KBM-7 (cell line): ENCODE results near the gene TTC21A.

Experiments used
- DNase-seq: peaks from one replicate; pipeline ENCODE4 v3.0.0-alpha.2; 2015
- in situ Hi-C: fragments of 300-500 bp; cut with MboI; formaldehyde crosslinking; loops from 2 replicates; pipeline ENCODE4 v1.14.3; 2020; ENCODE audit warnings: low sequenced_read_pairs, low pct_unique_long_range_greater_than_20kb, mixed read lengths

TTC21A gene

DNA sequence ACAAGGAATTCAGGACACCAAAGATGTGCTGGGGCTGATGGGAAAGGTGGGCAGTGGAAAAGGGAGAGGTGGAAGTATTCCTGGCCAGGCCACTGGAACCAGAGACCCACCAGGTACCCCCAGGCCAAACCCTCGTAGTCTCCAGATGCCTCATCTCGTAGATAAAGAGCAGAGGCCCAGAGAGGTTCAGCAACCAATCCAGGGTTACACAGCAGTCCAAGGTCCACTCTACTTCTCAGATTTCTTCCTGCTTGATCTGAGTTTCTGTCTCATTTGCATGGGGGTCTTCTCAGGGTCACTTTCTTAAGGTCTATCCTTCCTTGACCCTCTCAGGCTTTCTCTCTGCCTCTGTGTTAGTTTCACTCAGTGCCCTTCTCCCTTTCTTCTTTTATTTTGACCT lies 5.1 kb downstream of the TTC21A start:
- in situ Hi-C loops = no loop called here
- no peak for DNase-seq

DNA sequence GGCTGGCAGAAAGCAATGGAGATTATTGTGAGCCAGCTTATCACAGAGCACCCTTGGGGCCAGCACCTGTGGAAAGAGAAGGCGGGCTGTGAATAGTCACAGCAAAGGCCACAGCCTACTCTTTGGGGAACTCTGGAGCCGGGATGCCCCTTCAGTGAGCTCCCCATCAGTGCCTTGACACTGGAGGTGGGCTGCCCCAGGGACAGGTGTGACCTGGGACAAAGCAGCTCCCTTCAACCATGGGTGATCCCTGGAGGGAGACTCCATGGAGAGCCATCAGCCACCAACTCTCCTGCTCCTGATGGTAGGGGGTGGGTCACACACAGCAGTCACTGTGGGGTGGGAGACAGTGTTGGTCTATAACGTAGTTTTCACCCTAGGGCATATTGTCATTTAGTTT lies 5.8 kb downstream of the TTC21A start:
- DNase-seq = no peak
- in situ Hi-C loops = no loop called here

DNA sequence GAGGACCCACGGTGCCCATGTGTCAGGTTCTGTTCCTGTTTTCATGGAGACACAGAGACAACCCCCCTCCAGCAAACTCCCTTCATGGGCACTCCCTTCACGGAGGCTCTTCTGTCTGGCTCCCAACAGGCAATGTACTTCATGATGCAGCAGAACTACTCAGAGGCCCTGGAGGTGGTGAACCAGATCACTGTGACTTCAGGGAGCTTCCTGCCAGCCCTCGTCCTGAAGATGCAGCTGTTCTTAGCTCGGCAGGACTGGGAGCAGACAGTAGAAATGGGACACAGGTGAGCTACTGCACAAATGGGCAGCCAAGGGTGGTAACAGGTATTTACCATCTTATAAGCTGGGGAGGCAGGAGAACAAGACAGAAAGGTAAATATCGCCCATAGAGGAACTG lies 7.0 kb downstream of the TTC21A start:
- in situ Hi-C loops = no loop called here
- DNase-seq = no peak

DNA sequence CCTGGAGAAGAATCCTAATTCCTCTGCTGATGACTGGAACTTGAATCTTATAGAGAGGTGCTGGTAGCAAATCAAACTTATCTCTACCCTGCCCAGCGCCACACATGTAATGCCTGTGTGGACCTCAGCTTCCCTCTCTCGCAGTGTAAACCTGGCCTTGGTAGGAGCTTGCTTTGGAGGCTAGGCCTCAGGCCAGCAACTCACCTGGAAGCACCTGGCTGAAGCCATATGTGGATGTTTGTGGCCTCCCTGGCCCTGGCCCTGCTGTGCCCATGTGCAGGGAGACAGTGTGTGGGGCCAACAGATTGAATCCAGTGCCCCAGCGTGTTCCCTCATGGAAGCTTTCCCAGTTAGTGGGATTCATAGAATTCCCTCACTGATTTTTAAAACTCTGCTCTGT lies 8.4 kb downstream of the TTC21A start:
- in situ Hi-C loops = no loop called here
- no peak for DNase-seq

DNA sequence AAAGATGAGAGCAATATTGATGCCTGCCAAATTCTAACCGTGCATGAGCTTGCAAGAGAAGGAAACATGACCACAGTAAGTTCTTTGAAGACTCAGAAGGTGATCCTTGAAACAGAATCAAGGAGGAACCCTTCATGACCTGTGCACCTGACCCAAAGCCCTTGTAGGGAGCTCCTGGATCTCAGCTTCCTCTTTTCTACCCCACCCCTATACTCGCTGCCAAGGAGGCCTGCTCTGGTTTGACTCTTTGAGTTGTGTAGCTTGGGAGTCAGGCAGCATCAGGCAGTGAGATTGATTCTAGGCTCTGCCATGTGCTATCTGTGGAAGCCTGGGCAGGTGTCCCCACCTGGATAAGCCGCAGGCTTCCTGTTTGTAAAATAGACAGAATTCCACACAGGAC lies 10.6 kb downstream of the TTC21A start:
- in situ Hi-C loops = no loop called here
- DNase-seq = peak; percentile 44

DNA sequence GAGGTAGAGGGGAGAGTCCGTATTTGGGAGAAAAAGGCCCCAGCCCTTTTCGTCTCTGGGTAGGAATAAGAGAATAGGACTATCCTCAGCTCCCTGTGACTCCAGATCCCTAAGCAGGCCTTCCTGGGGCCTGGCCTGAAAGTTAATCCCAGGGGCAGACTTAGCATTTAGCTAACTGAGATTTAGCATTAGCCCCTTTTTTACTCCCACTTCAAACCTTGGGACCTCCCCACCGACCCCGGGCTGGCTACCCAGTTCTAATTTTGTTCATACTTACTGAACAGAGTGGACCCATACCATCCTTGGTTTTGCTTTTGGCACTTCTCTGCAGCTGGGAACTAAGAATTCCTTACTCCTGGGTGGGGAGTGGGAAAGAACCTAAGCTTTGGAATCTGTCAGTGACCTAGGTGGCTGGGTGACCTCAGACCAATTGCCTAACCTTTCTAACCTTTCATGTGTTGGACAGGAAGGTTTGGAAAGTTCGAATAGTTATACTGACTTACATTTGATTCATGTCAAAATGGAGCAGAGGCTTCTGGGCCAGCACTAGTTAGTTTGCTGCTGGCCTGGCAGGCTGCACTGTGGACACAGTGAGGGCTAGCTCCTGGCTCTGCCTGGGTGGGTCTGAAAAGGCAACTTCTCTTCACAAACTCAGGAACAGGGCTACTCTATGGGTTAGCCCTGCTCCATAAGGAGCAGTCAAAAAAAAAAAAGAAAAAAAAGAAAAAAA lies 11.6 kb downstream of the TTC21A start:
- in situ Hi-C loops = no loop called here
- no peak for DNase-seq

DNA sequence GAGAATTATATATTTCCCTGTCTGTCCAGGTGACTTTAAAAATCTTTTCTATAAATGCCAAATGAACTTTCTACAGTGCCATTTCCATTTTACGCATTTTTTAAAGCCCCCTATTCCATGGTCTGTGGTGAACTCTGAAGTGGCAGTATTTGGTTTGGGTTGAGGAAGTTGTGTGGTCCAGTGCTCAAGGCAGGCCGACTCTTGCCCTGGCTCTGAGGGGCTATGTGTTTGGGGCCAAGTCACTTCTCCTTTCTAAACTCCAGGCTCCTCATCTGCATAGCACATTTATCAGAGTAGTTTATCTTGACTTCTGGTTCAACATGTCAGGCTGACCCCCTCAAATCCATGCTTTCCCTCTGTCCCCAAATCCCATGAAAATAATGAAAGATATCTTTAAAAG lies 14.1 kb downstream of the TTC21A start:
- in situ Hi-C loops = no loop called here
- DNase-seq = peak; percentile 71

DNA sequence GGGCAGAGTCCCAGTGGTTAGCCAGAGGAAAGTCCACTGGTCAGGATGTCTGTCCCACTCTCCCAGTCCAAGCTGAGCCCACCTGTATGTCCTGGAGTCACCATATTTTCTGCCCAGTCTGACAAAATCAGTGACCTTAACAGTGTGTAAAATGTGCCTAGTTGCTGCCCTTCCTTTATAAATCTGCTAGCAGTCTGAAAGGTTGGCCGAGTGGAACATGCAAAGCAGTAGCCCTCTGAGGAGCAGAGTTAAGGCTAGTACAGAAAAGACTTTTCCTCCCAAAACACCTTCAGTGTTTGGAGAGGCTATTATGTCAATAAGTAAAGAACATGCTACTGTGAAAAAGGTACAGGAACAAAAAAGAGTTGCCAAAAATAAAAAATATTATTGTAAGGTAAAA lies 15.3 kb downstream of the TTC21A start:
- in situ Hi-C loops = no loop called here

DNA sequence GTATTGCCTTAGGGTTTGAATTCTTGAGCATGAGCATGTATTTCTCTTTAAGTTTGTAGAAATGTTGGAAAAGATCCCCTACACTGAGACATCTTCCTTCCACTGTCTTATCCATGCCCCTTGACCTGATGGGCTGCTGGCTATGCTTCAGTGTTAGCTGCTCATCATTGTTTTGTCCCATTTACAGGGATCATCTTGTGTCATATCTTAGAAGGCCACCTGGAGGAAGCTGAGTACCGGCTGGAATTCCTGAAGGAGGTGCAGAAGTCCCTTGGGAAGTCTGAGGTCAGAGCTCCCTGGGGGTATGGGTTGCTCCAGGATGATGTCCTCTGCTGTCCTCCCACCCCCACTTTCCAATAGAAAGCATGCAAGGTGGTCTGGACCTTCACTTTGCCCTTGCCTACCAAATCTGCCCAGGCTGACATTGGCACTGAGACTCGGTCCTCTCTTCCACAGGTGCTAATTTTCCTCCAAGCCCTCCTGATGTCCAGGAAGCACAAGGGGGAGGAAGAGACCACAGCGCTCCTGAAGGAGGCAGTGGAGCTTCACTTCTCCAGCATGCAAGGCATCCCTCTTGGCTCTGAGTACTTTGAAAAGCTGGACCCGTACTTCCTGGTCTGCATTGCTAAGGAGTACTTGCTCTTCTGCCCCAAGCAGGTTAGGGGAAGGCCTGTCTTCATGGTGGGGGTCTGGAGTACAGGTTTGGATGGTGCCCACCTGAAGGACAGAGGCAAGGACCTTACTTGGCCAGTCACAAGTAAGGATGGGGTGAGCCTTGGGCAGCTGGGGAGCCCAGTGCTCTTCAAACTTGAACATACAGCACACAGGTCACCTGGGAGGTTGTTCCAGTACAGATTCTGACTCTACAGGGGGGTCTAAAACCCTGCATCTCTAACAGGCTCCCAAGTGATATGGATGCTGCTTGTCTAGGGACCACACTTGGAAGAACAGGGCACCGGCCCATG lies 17.7 kb downstream of the TTC21A start:
- in situ Hi-C loops = no loop called here
- no peak for DNase-seq

More for the DNA sequence above, 15.3 kb downstream of the TTC21A start:
- no peak for DNase-seq

DNA sequence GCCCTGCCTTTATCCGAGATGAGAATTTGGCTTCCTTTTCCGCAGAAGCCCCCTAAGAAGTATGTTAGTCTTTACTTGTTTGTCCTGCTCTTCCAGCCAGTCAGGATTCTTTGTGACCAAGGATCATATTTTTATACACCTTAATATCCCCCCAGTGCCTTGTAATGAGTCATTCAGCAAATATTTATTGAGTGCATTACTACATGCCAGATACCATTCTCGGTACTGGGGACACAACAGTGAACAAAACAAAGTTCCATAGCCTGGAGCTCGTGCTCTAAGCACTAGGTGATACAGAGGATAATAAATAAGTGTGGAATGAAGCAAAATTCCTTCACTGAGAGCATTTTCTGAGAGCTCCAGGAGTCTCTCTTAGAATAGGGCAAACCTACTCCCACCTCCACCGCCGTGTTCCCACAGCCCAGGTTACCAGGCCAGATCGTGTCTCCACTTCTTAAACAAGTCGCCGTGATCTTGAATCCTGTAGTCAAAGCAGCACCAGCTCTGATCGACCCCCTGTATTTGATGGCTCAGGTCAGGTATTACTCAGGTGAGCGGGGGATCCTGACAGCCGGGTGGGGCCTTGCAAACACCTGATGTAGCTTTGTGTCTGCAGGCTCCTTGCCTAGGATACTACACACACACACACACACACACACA lies 18.5 kb downstream of the TTC21A start:
- DNase-seq = no peak
- in situ Hi-C loops = no loop called here

DNA sequence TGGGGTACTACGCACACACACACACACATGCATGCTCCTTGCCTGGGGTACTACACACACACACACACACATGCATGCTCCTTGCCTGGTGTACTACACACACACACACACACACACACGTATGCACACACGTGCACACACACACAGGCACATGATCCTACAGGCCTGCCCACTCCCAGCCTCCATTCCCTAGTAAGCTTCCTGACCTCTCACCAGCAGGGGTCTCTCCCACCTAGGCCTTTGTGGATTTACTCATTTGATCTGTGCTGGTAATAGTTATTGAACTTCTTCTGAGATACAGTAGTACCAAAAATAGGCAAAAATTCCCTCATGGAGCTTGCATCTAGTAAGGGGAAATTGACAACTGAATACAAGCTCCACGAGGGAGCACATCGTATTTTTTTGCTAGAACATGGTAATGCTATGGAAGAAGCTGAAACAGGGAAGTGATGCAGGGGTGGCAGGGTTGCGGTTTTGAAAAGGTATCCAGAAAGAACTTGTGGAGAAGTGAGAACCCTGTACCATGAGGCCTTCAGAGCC lies 19.1 kb downstream of the TTC21A start:
- DNase-seq = peak; percentile 75
- in situ Hi-C loops = no loop called here

DNA sequence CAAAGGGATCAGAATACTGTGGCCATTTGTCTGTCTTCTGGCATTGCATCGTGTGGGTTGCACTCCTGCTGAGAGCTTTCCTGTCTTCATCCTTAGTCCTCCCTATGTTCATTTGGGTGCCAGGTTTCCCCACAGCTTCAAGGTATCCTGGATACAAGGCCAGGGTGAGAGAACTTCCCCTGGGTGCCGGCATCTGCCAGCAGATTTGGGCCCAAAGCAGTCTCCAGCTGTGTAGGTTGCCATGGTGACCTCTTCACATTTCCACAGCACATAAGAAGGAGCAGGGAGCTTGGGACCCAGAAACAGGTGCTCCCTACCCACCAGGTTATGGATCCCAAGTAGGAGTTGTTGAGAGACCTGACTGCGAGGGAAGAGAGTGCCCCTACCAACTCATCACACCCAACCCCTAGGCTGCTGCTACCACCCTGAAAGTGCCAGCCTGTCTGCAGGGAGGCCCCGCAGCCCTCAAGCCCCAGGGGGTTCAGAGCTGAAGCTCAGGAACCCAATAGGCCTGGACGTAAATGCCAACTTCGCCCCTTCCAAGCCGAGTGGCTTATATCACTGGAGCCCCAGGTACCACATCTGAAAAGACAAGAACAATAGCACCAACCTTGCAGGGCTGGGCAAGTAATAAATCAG lies 19.9 kb downstream of the TTC21A start:
- in situ Hi-C loops = no loop called here
- DNase-seq = no peak

DNA sequence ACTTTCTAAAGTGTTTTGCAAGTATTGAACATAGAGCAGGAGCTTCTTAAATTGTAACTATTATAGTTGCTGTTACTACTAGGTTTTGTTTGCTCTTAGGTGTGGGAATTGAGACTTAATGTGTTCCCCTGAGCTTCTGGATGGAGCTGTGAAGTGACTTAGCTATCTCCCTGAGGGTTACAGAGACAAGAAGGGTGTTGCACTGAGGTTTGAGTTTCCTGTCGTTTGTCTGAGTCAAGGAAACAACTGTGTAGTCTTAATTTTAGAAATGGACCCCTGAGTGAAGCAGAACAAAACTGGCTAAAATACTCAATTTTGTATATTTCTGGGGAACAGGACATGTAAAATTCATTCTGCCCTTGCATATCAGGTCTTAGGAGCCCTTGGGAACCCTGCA lies 20.4 kb downstream of the TTC21A start:
- in situ Hi-C loops = no loop called here
- DNase-seq = no peak

DNA sequence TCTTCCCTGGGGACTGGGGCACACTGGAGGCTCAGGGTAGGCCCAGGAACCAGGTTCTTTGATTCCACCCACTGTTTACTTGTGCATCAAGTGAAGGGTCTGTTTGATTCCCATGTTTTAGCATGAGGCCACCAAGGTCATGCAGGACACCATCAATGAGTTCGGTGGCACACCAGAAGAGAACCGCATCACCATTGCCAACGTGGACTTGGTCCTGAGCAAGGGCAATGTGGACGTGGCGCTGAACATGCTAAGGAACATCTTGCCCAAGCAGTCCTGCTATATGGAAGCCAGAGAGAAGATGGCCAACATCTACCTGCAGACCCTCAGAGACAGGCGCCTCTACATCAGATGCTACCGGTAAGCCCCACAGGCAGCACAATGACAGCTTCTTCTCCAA lies 21.5 kb downstream of the TTC21A start:
- in situ Hi-C loops = no loop called here
- DNase-seq = no peak

DNA sequence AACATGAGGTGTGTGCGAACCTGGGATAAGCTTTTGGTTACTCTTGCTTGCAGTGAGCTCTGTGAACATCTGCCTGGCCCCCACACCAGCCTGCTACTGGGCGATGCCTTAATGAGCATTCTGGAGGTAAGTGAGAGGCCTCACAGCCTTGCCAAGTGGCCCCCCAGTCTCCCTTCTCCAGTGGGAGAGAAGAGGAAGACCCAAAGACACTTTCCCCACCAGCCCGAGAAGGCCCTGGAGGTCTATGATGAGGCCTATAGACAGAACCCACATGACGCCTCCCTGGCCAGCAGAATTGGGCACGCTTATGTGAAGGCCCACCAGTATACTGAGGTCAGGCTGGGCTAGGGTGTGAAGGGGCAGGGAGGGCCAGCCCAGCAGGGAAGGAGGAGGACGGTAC lies 22.5 kb downstream of the TTC21A start:
- in situ Hi-C loops = no loop called here
- DNase-seq = no peak

DNA sequence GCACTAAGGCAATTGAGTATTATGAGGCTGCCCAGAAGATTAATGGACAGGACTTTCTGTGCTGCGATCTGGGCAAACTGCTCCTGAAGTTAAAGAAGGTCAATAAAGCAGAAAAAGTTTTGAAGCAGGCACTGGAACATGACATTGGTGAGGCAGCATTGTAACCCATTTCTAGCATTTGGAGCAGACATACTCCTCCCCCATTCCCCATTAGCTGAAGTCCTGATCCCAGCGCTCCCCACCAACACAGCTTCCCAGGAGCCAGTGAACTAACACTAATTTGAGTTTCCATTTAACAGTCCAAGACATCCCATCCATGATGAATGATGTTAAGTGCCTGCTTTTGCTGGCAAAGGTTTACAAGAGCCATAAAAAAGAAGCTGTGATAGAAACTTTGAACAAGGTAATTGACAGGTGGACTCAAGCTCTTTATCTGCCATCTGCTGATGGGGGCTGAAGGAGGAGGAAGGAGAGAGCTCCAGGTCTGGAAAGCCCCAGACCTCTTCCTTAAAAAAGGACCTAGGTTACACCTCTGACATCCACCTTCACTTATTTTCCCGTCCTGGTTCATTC lies 23.3 kb downstream of the TTC21A start:
- in situ Hi-C loops = no loop called here
- no peak for DNase-seq

DNA sequence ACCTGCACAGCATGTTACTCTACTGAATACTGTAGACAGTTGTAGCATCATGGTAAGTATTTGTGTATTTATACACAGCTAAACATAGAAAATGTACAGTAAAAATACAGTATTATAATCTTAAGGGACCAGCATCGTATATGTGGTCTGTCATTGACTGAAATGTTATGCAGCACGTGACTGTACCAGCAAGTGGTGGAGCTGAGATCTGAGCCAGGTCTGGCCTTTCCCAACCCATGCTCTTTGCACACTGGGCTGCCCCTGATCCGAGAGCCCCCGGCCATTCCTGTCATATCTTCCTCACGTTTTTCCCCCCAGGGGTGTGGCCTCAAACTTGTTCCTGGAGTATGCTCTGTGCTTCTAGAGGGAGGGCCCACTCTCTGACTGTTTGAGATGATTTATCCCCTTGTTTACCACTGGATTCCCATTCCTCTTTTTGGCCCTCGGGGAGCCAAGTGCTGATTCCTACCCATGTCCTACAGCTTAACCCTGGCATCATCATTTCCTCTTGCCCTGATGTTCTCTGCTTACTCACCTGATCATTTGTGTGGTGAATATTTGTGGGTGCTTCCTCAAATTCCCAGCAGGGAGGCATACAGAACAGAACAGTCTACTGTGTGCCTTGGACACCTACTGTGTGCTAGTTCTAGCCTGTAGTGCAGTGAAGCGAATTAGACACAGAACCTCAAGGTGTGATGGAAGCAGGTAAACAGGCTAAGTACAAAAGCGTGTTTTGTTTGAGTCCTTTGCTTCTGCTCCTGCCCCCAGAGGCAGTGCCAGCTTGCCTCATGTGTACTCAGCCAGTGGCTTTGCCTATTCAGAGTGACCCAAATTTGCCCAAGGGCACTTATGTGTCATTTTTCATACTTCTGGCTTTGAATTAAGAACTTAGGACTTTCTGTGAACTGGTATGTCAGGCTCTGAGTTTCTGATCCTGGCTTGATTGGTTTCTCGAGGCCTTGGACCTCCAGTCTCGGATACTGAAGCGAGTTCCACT lies 24.9 kb downstream of the TTC21A start:
- DNase-seq = no peak

DNA sequence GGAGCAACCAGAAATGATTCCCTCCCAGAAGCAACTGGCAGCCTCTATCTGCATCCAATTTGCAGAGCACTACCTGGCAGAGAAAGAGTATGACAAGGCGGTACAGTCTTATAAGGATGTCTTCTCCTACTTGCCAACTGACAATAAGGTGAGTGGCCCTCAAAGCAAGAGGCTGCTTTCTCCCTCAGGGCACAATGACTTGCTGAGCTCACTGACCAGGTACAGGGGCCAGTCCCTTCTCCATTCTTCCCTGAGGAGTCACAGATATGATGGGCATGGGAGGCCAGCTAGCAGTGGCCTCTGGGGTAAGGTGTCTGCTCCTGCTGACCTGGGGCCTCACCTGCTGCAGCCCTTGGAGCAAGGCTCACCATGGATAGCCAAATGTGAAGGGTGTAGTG lies 25.6 kb downstream of the TTC21A start:
- in situ Hi-C loops = no loop called here

More for the DNA sequence above, 24.9 kb downstream of the TTC21A start:
- in situ Hi-C loops = no loop called here

More for the DNA sequence above, 25.6 kb downstream of the TTC21A start:
- DNase-seq = no peak
